ENCODE data around the gene MEIKIN.
A peak's percentile ranks its signal among the peaks of the same experiment; 100 is the strongest.

The MEIKIN gene

GRCh38 chr5:131825404-131826013, 120.0 kb downstream of the MEIKIN start:
- no peak for TF ChIP-seq POLR2A (IDR thresholded peaks at IDR 0.05; ENCODE audit: low read depth, low read length)
- DNase-seq (ENCODE audit: insufficient read length, low spot score) = no peak
- no peak for FAIRE-seq

- no peak for TF ChIP-seq POLR2A (IDR thresholded peaks at IDR 0.05; ENCODE audit: low read depth, low read length)
- FAIRE-seq = no peak
- no peak for DNase-seq (ENCODE audit: insufficient read length, low spot score)
Observed at GRCh38 chr5:131824631-131825030, 120.8 kb downstream of the MEIKIN start.

- TF ChIP-seq POLR2A (IDR thresholded peaks at IDR 0.05; ENCODE audit: low read depth, low read length) = no peak
- DNase-seq (ENCODE audit: insufficient read length, low spot score) (no peak), FAIRE-seq (no peak)
Observed at GRCh38 chr5:131821221-131821620, 124.2 kb downstream of the MEIKIN start.

GRCh38 chr5:131818001-131818724, 127.3 kb downstream of the MEIKIN start:
- no peak for TF ChIP-seq POLR2A (IDR thresholded peaks at IDR 0.05; ENCODE audit: low read depth, low read length)
- no peak for DNase-seq (ENCODE audit: insufficient read length, low spot score)
- no peak for FAIRE-seq

GRCh38 chr5:131814990-131815389, 130.5 kb downstream of the MEIKIN start:
- FAIRE-seq = peak; percentile 96
- no peak for TF ChIP-seq POLR2A (IDR thresholded peaks at IDR 0.05; ENCODE audit: low read depth, low read length)
- DNase-seq (ENCODE audit: insufficient read length, low spot score) = peak; percentile 46

GRCh38 chr5:131812371-131813160, 132.9 kb downstream of the MEIKIN start:
- FAIRE-seq (no peak), DNase-seq (ENCODE audit: insufficient read length, low spot score) (no peak)
- no peak for TF ChIP-seq POLR2A (IDR thresholded peaks at IDR 0.05; ENCODE audit: low read depth, low read length)

GRCh38 chr5:131810510-131811249, 134.8 kb downstream of the MEIKIN start:
- DNase-seq (ENCODE audit: insufficient read length, low spot score) (no peak), FAIRE-seq (no peak)

GRCh38 chr5:131796793-131797693, 148.4 kb downstream of the MEIKIN start, which contains the start of gene FNIP1:
FNIP1 (minus strand) TSS chr5:131797017; CDS start chr5:131796921, 96 bp downstream.
- FAIRE-seq = peak; percentile 93
- peak; percentile 98 for TF ChIP-seq POLR2A (IDR thresholded peaks at IDR 0.05; ENCODE audit: low read depth, low read length)
- peak; percentile 93 for DNase-seq (ENCODE audit: insufficient read length, low spot score)

More at GRCh38 chr5:131810510-131811249, 134.8 kb downstream of the MEIKIN start:
- TF ChIP-seq POLR2A (IDR thresholded peaks at IDR 0.05; ENCODE audit: low read depth, low read length) = no peak

- FAIRE-seq (no peak), DNase-seq (ENCODE audit: insufficient read length, low spot score) (peak; percentile 12)
- no peak for TF ChIP-seq POLR2A (IDR thresholded peaks at IDR 0.05; ENCODE audit: low read depth, low read length)
Observed at GRCh38 chr5:131795879-131796792, 149.3 kb downstream of the MEIKIN start.

GRCh38 chr5:131795228-131795627, 150.2 kb downstream of the MEIKIN start:
- DNase-seq (ENCODE audit: insufficient read length, low spot score) = no peak
- TF ChIP-seq POLR2A (IDR thresholded peaks at IDR 0.05; ENCODE audit: low read depth, low read length) = no peak
- no peak for FAIRE-seq

GRCh38 chr5:131794586-131794985, 150.9 kb downstream of the MEIKIN start:
- DNase-seq (ENCODE audit: insufficient read length, low spot score) = no peak
- no peak for TF ChIP-seq POLR2A (IDR thresholded peaks at IDR 0.05; ENCODE audit: low read depth, low read length)
- no peak for FAIRE-seq

GRCh38 chr5:131792896-131793295, 152.6 kb downstream of the MEIKIN start:
- no peak for TF ChIP-seq POLR2A (IDR thresholded peaks at IDR 0.05; ENCODE audit: low read depth, low read length)
- FAIRE-seq = no peak
- no peak for DNase-seq (ENCODE audit: insufficient read length, low spot score)
